NOMO-1 treated with dmso at 0.1 percent for 144 hours (cell line): ENCODE measurements around the gene RS1.

Experiments
- DNase-seq: peaks from one replicate; lab custom pipeline; 2025; ENCODE audit not compliant: unreplicated experiment; lab: John Stamatoyannopoulos, UW

Gene RS1

GRCh38 chrX:18668071-18668835 is 3.7 kb downstream of the RS1 start:
- DNase-seq: peak; percentile 78

GRCh38 chrX:18666614-18667013 is 5.3 kb downstream of the RS1 start:
- DNase-seq: peak; percentile 24

- DNase-seq: no peak
These were observed 7.0 kb downstream of the RS1 start for GRCh38 chrX:18664947-18665346.

GRCh38 chrX:18661273-18661672 is 10.6 kb downstream of the RS1 start:
- no peak for DNase-seq

- no peak for DNase-seq
These were observed 16.8 kb downstream of the RS1 start for GRCh38 chrX:18654875-18655836.

- no peak for DNase-seq
These were observed 19.3 kb downstream of the RS1 start for GRCh38 chrX:18652636-18653035.

GRCh38 chrX:18650662-18651061 is 21.2 kb downstream of the RS1 start:
- no peak for DNase-seq

GRCh38 chrX:18649498-18649951 is 22.4 kb downstream of the RS1 start:
- DNase-seq: no peak

GRCh38 chrX:18647621-18648020 is 24.3 kb downstream of the RS1 start:
- peak; percentile 45 for DNase-seq

GRCh38 chrX:18643853-18644252 is 28.1 kb downstream of the RS1 start:
- no peak for DNase-seq

GRCh38 chrX:18643243-18643642 is 28.7 kb downstream of the RS1 start:
- DNase-seq: no peak

GRCh38 chrX:18640686-18641085 is 31.2 kb downstream of the RS1 start:
- DNase-seq: no peak

GRCh38 chrX:18639280-18639679 is 32.6 kb downstream of the RS1 start:
- DNase-seq: no peak

- DNase-seq: no peak
These were observed 33.5 kb downstream of the RS1 start for GRCh38 chrX:18638398-18638797.

- no peak for DNase-seq
These were observed 41.0 kb downstream of the RS1 start for GRCh38 chrX:18630934-18631333.

GRCh38 chrX:18624599-18624998 is 47.3 kb downstream of the RS1 start:
- DNase-seq: no peak

GRCh38 chrX:18620349-18620748 is 51.6 kb downstream of the RS1 start:
- DNase-seq: no peak

GRCh38 chrX:18619288-18619687 is 52.6 kb downstream of the RS1 start:
- no peak for DNase-seq

GRCh38 chrX:18617407-18617750 is 54.5 kb downstream of the RS1 start:
- DNase-seq: no peak

GRCh38 chrX:18616688-18617406 is 55.1 kb downstream of the RS1 start:
- no peak for DNase-seq

- no peak for DNase-seq
These were observed 57.8 kb downstream of the RS1 start for GRCh38 chrX:18613930-18614639.
